Forelimb muscle (tissue), 1 donor: ENCODE results near the gene KRTAP5-5. TPM values are rescaled to one million over a fixed set of nuclear protein-coding genes. Genes with fewer than 3 reads are reported as not detected.
"Not testable (repeated sequence)": the region's sequence is repeated elsewhere in the genome, so short reads cannot be mapped to it uniquely, and the experiment has no call there.

Source experiments
- DNase-seq: peaks from one replicate; pipeline ENCODE4 v3.0.0-alpha.2; 2013; ENCODE audit warnings: low read depth
- polyA plus RNA-seq: library from polyadenylated mRNA; unstranded; fragments of 120-200 nt; gene quantifications from one replicate; pipeline ENCODE4 v1.2.1, GENCODE V29; 2013; ENCODE audit not compliant: insufficient read length

Gene KRTAP5-5
- polyA plus RNA-seq, 1 donor = not detected

DNA sequence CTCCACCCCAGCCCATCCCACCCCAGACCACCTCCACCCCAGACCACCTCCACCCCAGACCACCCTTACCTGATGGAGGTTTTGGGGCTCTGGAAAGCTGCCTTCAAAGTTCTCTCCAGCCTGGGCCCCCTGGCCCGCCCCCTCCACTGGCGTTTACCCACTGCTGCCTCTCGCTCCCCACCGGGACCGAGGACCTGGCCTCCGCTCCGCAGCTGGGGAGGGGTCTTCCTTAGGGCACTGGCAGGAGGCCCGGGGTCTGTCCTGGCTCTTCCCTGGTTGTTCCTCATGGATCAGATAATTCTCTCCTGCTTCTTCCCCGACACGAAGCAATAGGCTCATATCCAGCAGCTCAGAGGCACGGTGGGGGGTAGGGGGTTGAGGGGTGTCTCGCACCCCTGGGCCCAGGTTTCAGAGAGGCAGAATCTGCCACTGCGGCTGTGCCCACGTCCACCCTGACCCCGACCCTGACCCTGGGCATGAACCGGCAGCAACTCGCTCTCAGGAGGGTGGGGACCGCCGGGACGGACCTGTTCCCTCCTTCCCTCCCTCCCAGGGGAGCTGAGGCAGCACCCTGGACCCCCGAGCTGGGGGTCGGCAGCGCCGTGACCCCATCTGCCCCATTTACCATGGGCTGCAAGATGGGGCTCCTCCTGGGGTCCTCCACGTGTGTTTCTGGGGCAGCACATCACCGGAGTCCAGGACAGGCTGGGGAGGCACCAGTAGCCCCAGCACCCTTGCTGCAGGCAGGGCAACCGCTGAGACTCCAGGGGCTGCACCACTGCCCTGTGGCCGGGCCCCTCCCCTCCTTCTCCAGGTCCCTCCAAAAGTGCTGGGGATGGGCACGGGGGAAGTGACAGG lies 12.9 kb downstream of the KRTAP5-5 start:
- no peak for DNase-seq

GRCh38 chr11:1643146-1643690 lies 13.6 kb downstream of the KRTAP5-5 start:
- no peak for DNase-seq

DNA sequence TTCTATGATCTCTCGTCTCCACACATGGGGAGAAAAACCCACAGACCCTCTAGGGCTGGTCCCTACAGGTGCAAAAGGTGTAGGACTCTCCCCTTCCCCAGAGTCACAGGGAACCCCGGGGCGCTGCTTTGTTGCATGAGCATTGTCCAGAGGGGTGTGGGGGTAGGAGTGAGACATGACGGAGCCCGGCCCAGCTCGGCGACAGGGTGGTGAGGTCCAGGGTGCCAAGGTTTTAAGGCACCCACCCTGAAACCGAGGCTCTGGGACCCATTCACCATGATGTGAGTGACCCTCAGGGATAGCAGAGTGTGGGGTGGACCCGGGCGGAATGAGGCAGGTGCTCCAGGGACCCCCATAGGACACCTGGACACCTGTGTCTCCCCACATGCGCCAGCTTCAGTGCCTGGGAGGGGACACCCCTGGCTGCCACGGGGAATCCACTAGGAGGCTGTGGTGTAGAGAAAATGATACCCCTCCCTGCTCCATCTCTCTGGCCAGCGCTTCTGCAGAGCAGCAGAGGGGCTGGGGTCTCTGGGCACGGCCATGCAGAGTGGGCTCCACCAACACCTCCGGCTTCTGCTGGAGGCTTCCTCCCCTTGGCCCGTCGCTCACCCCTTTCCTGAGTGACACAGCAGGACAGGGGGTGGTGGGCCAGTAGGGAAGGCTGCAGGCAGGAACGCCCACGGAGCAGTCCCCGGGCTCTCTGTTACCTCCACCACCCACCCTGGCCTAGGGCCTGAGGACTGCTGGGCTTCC lies 15.2 kb downstream of the KRTAP5-5 start:
- DNase-seq = no peak

- no peak for DNase-seq
Observed at GRCh38 chr11:1645357-1645821, 15.8 kb downstream of the KRTAP5-5 start.

DNA sequence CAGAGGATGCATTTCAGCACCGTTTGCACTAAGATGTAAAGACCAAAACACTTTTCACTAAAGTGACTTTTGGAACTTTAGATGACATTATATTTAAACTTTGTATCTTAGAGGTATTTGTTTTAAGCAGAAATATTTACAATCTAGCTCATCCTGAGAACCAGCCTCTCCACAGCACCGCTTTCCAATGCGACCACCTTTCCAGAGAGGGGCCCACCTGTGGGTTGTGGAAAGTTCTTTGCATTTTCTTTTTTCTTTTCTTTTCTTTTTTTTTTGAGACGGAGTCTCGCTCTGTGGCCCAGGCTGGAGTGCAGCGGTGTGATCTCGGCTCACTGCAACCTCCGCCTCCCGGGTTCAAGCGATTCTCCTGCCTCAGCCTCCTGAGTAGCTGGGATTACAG lies 17.0 kb downstream of the KRTAP5-5 start:
- not testable (repeated sequence) for DNase-seq

GRCh38 chr11:1647901-1648652 lies 18.5 kb downstream of the KRTAP5-5 start:
- no peak for DNase-seq

GRCh38 chr11:1648653-1649420 lies 19.3 kb downstream of the KRTAP5-5 start:
- no peak for DNase-seq

DNA sequence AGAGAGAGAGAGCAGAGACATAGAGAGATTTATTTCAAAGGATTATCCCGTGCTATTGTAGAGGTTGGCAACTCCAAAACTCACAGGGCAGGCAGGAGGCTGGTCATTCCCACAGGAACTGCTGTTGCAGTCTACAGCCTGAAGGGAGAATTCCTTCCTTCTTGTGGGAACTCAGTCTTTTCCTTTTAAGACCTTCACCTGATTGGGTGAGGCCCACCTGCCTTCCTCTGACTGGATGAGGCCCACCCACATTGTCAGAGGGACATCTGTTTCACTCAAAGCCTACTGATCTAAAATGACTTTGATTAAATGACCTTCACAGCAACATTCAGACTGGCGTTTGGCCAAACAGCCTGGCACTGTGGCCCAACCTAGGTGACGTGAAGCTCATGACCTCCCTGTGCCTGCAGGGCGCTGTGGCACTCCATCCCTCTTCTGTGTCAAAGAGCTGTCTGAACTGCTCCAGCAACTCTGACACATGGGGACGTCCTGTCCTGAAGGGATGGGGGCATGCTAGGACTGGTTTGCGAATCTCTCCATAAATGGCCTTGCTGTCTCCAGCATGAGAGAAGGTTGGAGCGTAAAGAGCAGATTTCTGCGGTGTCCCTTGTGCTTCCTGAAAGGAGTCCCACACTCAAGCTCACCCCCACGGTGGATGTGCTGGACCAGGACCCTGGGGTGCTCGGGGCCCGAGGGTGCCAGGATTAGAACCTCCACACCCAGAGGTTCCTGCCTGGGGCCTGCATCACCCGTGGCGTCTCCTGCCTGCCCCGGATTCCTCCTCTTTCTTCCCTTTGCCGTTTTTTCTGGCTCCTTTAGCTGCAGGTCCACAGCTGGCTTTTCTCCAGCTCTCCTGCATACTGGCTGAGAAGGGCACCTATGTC lies 20.7 kb downstream of the KRTAP5-5 start:
- no peak for DNase-seq

- no peak for DNase-seq
Observed at GRCh38 chr11:1650918-1651262, 21.3 kb downstream of the KRTAP5-5 start.

DNA sequence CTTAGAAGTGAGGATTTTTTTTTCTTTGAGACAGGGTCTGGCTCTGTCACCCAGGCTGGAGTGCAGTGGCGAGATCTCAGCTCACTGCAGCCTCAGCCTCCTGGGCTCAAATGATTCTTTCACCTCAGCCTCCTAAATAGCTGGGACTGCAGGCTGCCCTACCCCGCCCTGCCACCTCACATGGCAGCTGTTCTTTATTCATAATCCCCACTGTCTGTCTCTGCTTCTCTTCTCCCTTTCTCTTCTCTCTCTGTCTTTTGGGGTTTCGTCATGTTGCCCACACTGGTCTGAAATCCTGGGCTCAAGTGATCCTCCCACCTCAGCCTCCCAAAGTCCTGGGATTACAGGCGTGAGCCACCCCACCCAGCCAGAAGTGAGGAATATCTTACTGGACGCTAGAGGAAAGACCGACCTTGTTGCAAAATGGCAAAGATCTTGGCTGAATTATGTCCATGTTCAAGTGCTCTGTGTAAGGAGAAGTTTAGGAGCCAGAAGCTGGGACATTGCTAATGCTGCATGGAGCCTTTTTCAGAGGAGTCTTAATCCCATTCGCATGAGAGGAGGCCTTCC lies 21.9 kb downstream of the KRTAP5-5 start:
- no peak for DNase-seq

DNA sequence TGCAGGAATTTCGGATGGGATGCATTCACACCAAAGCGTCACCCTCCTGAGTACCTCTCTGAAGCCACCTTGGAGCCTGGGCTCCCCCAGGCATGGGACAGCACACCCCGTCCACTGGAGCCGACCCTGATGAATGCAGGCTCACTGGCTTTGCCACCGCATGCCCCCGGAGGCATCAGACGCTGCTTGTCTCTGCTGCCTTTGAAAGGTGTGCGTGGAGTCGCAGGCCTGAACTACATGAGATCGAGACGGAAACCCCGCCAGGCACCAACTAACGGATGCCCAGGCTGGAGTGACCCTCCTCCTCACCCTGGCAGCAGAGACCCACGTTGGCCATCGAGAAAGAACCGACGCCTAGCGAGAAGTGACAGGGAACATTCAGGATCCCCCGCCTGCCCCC lies 22.5 kb downstream of the KRTAP5-5 start:
- DNase-seq = no peak

DNA sequence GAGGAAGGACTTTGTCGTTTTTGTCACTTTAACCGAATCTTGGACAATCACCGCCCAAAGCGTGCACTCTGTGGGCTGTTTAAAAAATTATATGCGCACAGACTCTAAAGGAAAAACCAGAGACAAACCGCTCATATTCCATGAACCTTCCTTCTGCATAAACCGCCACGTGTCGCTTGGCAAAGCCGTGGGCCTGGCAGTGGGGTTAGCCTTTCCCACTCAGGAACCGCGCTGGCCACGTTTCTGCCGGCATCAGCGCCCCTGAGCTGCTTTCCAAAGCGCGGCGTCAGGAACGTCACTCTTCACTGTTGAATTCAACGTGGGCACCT lies 22.8 kb downstream of the KRTAP5-5 start:
- no peak for DNase-seq

GRCh38 chr11:1652771-1653540 lies 23.4 kb downstream of the KRTAP5-5 start:
- DNase-seq = no peak

GRCh38 chr11:1653541-1654387 lies 24.2 kb downstream of the KRTAP5-5 start:
- DNase-seq = no peak

DNA sequence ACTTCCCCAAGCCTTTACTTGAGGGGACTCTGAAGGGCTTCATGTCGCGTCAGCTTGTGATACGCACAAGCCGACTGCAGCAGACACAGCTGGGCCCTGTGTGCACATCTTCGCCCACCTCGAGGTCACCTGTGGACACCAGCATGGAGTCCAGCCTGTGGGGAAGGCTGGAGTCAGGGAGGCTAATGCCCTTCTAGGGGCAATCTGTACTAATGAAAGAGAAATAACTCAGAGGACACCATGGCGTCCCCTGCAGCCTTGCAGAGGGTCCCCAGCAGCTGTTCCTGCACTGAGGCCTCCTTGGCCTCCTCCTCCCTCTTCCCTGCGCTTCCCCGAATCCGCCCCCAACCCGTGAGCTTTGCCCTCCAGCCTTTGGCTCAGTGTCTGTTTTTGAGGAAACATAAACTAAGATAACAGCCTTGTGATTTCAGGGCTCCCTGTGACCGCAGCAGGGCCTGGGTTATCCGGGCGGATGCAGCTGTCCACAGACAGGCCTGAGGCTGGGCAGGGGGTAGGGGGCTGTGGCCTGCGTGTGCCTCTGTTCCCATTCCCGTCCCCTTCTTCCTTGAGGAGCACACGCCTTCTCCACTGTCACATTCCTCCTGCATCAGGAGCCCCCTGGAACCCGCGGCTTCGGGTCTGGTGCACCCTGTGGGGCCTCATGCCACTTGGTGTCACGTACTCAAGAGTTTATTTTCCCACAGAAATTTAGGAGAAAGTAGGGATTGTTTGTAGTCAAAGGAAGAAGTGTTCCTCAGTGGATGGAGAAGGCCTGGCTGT lies 25.0 kb downstream of the KRTAP5-5 start:
- no peak for DNase-seq

DNA sequence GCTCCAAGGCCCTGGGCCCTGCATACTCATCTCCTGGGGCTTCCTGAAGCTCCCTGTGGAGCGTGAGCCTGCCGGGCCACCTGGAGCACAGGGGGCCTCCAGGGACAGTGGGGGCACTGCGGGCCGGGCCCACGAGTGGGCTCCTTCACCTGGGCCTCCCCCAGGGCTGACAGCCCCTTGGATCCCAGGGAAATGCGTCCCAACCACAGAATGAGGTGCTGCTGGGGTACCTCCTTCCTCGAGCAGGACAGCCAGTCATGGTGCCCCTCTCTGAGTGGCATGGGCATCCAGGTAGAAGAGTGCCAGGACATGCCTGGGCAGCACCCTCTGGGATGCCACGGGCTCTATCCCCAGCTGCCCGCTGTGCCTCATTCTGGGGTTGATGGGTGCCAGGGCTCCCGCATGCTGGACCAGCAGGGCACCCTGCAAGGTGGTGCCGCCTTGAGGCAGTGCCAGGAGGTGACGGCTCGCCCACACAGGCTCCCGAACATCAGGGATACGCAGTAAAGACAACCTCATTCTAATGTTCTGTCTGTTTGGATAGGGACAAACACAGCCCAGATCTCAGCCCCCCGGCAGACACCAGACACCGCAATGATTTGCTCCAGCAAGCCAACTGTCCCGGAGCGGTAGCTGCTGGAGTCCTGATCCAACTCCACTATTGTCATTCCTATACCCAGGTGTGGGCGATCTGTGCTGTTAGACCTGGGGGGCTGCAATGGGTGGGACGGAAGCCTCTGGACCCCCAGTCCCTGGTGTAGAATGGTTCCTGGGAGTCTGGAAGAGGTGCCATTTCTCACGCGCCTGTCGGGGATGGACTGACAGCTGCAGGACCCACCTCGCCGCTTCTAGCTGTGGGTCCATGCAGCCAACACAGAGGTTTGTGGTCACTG lies 25.8 kb downstream of the KRTAP5-5 start:
- DNase-seq = no peak
